HEK293 (cell line): ENCODE measurements around the gene UGCG.

Experiments
- CTCF ChIA-PET: fragments of 350-600 bp; formaldehyde crosslinking; extraction: SDS; loops from one replicate; lab custom pipeline; 2021; ENCODE audit warnings: antibody characterized with exemption; lab: Yijun Ruan, JAX
- POLR2A ChIA-PET: fragments of 300-600 bp; formaldehyde crosslinking; extraction: SDS; loops from one replicate; lab custom pipeline; 2020; ENCODE audit warnings: antibody characterized with exemption, inconsistent platforms; lab: Yijun Ruan, JAX
- H3K27ac ChIP-seq: fragments of 200-500 bp; sonication (Bioruptor generic); 2 replicates; pipeline ENCODE4 v1.5.1; 2014; ENCODE audit warnings: low read depth, low read length, control low read depth, inconsistent platforms; ENCODE audit errors: extremely low read depth
- H3K36me3 ChIP-seq, 2 experiments: fragments of 200-500 bp in 1 of 2; sonication (Bioruptor generic) in 1 of 2; 1 replicate in 1 of 2; 2 replicates in 1 of 2; pipeline ENCODE4 v1.5.1; 2014 to 2017; ENCODE audit warnings: inconsistent platforms in 2 of 2, low read length in 2 of 2; ENCODE audit not compliant: control insufficient read depth in 2 of 2, insufficient read depth in 1 of 2
- H3K4me1 ChIP-seq: fragments of 200-500 bp; sonication (Bioruptor generic); 2 replicates; pipeline ENCODE4 v1.5.1; 2014; ENCODE audit warnings: mild to moderate bottlenecking, low read length, inconsistent platforms; ENCODE audit not compliant: control insufficient read depth, insufficient read depth
- H3K4me3 ChIP-seq: 2 replicates; pipeline ENCODE4 v1.5.1; 2011; ENCODE audit warnings: low read depth, mild to moderate bottlenecking, control low read depth, low read length, moderate library complexity
- H3K9me3 ChIP-seq: fragments of 200-500 bp; sonication (Bioruptor generic); 2 replicates; pipeline ENCODE4 v1.5.1; 2014; ENCODE audit warnings: low read depth, low read length, inconsistent platforms; ENCODE audit not compliant: control insufficient read depth, insufficient read depth
- HIC1 ChIP-seq: fragments of 450-650 bp; formaldehyde crosslinking; IDR thresholded peaks from 2 replicates; pipeline ENCODE4 v1.5.1; 2016; ENCODE audit warnings: missing biosample characterization, missing genetic modification characterization
- PRDM10 ChIP-seq: fragments of 450-650 bp; formaldehyde crosslinking; IDR thresholded peaks from 2 replicates; pipeline ENCODE4 v1.5.1; 2016; ENCODE audit warnings: missing biosample characterization, missing genetic modification characterization
- ZBTB10 ChIP-seq: fragments of 450-650 bp; formaldehyde crosslinking; IDR thresholded peaks from 2 replicates; pipeline ENCODE4 v1.5.1; 2016; ENCODE audit warnings: missing biosample characterization, missing genetic modification characterization
- ZBTB11 ChIP-seq: fragments of 450-650 bp; formaldehyde crosslinking; conservative IDR thresholded peaks from 2 replicates; pipeline ENCODE4 v1.5.1; 2016; ENCODE audit warnings: low read depth, missing biosample characterization, missing genetic modification characterization
- ZBTB17 ChIP-seq: fragments of 450-650 bp; formaldehyde crosslinking; IDR thresholded peaks from 2 replicates; pipeline ENCODE4 v1.5.1; 2016; ENCODE audit warnings: missing biosample characterization, missing genetic modification characterization
- ZBTB26 ChIP-seq: fragments of 450-650 bp; formaldehyde crosslinking; optimal IDR thresholded peaks from 2 replicates; pipeline ENCODE3; 2016; ENCODE audit warnings: missing biosample characterization, mild to moderate bottlenecking, missing genetic modification characterization
- ZBTB6 ChIP-seq: fragments of 450-650 bp; formaldehyde crosslinking; IDR thresholded peaks from 2 replicates; pipeline ENCODE4 v1.5.1; 2017; ENCODE audit warnings: missing biosample characterization, missing genetic modification characterization
- ZNF132 ChIP-seq: fragments of 450-650 bp; formaldehyde crosslinking; IDR thresholded peaks from 2 replicates; pipeline ENCODE4 v1.5.1; 2017; ENCODE audit warnings: missing biosample characterization, missing genetic modification characterization, borderline replicate concordance
- ZNF391 ChIP-seq: fragments of 450-650 bp; formaldehyde crosslinking; IDR thresholded peaks from 2 replicates; pipeline ENCODE4 v1.5.1; 2016; ENCODE audit warnings: low read depth, missing biosample characterization, missing genetic modification characterization, borderline replicate concordance
- ZNF433 ChIP-seq: fragments of 450-650 bp; formaldehyde crosslinking; IDR thresholded peaks from 2 replicates; pipeline ENCODE4 v1.5.1; 2016; ENCODE audit warnings: missing biosample characterization, missing genetic modification characterization, low read depth
- ZNF585B ChIP-seq: fragments of 450-650 bp; formaldehyde crosslinking; IDR thresholded peaks from 2 replicates; pipeline ENCODE4 v1.5.1; 2016; ENCODE audit warnings: missing biosample characterization, missing genetic modification characterization
- ZNF639 ChIP-seq: fragments of 450-650 bp; formaldehyde crosslinking; IDR thresholded peaks from 2 replicates; pipeline ENCODE4 v1.5.1; 2016; ENCODE audit warnings: missing biosample characterization, missing genetic modification characterization
- ZNF692 ChIP-seq: fragments of 450-650 bp; formaldehyde crosslinking; IDR thresholded peaks from 2 replicates; pipeline ENCODE4 v1.5.1; 2016; ENCODE audit warnings: missing biosample characterization, missing genetic modification characterization
- ZNF701 ChIP-seq: fragments of 450-650 bp; formaldehyde crosslinking; IDR thresholded peaks from 2 replicates; pipeline ENCODE4 v1.5.1; 2016; ENCODE audit warnings: missing biosample characterization, missing genetic modification characterization
- ZNF777 ChIP-seq: fragments of 450-650 bp; formaldehyde crosslinking; IDR thresholded peaks from 2 replicates; pipeline ENCODE4 v1.5.1; 2017; ENCODE audit warnings: missing biosample characterization, missing genetic modification characterization, borderline replicate concordance

The UGCG gene

GRCh38 chr9:111959468-111960359 lies 63.1 kb downstream of the UGCG start:
- Histone ChIP-seq H3K36me3 (no peaks in the 10 kb centered on the region), H3K9me3 (no peaks in the 10 kb centered on the region), H3K27ac (no peak overlapping the region; the same call in 1 of the 2 replicates), H3K4me1 (peaks cover 19% of the 10 kb centered on the region), H3K4me3 (no peak overlapping the region)
- POLR2A ChIA-PET: interaction anchor here (0.7 to 1.5 kb wide), 3 partner anchors 62 to 106 kb away, joined by 3 to 5 read pairs (median 3); partner anchors contain the start of gene UGCG
- CTCF ChIA-PET: interaction anchor here (0.9 to 1.6 kb wide), 9 partner anchors 14 to 140 kb away, joined by 3 to 5 read pairs (median 4); no protein-coding TSS in a partner anchor
- TF ChIP-seq ZBTB10 (tag by site-specific recombination) (no peak), ZNF777 (no peak), PRDM10 (tag by site-specific recombination) (peak; percentile 79), ZNF132 (no peak), ZBTB11 (no peak), ZNF692 (tag by site-specific recombination) (no peak), ZBTB6 (tag by site-specific recombination) (peak; percentile 64; the same call in 1 of the 2 replicates), ZBTB17 (tag by site-specific recombination) (peak; percentile 45), ZNF639 (no peak), HIC1 (tag by site-specific recombination) (no peak), ZNF701 (tag by site-specific recombination) (no peak), ZNF585B (tag by site-specific recombination) (no peak), ZBTB26 (tag by site-specific recombination) (no peak), ZNF433 (no peak), ZNF391 (tag by site-specific recombination) (no peak)
